Neuron (in vitro differentiated cells): Measurements from ENCODE around the gene EFHD2.
"Not testable (repeated sequence)": the region's sequence is repeated elsewhere in the genome, so short reads cannot be mapped to it uniquely, and the experiment has no call there.

Experiments
- H2AFZ ChIP-seq: one replicate; pipeline ENCODE4 v1.6.1; 2013; ENCODE audit warnings: low read depth, mild to moderate bottlenecking, inconsistent platforms, low read length, moderate library complexity
- H3K27me3 ChIP-seq: one replicate; pipeline ENCODE4 v1.6.1; 2013; ENCODE audit warnings: low read length; ENCODE audit not compliant: insufficient read depth
- H3K36me3 ChIP-seq: one replicate; pipeline ENCODE4 v1.6.1; 2013; ENCODE audit warnings: low read length; ENCODE audit not compliant: insufficient read depth
- H3K4me1 ChIP-seq: one replicate; pipeline ENCODE4 v1.6.1; 2013; ENCODE audit warnings: low read length; ENCODE audit not compliant: insufficient read depth
- H3K4me3 ChIP-seq: 2 replicates; pipeline ENCODE4 v1.5.1; 2013; ENCODE audit warnings: mild to moderate bottlenecking, low read length, moderate library complexity
- H3K9me3 ChIP-seq: one replicate; pipeline ENCODE4 v1.6.1; 2013; ENCODE audit warnings: low read length

Gene EFHD2

DNA sequence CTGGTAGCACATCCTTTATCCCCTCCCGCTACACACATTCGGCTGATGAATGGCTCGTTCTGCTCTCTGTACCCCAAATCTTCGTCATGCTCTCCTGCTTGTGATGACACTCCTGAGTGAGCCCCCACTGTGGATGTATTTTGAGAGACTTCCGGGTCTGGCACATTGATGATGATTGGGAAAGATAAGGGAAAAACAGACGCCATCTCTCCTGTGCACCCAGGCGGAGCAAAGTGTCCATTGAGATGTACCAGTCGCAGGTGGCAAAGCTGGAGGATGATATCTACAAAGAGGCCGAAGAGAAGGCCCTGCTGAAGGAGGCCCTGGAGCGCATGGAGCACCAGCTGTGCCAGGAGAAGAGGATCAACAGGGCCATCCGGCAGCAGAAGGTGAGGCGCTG is 27.9 kb upstream of the EFHD2 start:
- Histone ChIP-seq H3K4me1 (peaks cover 47% of the 10 kb centered on the region), H3K27me3 (no peaks in the 10 kb centered on the region), H3K36me3 (no peaks in the 10 kb centered on the region), H2AFZ (no peak overlapping the region), H3K4me3 (no peak overlapping the region), H3K9me3 (no peaks in the 10 kb centered on the region)

DNA sequence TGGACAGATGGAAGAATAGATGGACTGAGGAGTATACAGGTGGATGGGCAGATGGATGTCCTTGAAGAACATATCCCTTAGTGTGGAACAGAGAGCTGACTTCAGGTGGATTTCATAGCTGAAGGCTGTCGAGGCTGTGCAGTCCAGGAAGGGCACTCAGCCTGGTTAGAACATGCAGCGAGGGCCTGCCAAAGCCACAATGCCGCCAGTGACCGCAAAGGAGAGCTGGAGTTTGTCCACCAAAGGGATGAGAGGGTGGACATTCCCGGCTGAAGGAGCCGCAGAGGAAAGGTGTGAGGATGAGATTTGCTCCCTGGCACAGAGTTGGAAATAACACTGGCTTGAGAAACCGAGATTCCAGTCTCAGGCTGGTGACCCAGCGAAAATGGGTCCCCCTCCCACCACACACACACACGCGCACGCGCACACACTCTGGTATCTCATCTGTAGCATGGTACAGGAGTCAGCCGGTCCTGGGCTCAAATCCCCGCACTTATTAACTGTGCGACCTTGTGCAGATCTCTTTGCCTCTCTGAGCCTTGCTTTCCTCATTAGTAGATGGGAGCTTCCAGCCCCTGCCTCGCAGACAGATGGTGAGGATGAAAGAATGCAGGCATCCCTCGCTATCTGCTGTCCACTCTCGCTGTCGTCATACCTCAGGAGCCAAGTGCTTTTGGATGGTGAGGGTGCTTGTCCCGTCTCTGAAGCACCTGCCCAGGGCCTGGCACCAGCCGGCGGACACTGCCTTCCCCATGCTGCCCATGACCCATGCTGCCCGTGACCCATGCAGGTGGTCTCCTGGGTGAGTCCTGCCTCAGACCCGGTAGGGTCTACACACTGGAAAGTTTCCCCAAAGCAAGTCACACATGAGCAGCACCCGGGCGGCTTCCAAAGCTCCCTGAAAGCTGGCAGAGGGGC is 26.8 kb upstream of the EFHD2 start:
- peaks cover 47% of the 10 kb centered on the region for H3K4me1 ChIP-seq
- no peaks in the 10 kb centered on the region for H3K36me3 ChIP-seq
- H3K4me3 ChIP-seq: no peak overlapping the region
- no peaks in the 10 kb centered on the region for H3K9me3 ChIP-seq
- no peaks in the 10 kb centered on the region for H3K27me3 ChIP-seq
- no peak overlapping the region for H2AFZ ChIP-seq

DNA sequence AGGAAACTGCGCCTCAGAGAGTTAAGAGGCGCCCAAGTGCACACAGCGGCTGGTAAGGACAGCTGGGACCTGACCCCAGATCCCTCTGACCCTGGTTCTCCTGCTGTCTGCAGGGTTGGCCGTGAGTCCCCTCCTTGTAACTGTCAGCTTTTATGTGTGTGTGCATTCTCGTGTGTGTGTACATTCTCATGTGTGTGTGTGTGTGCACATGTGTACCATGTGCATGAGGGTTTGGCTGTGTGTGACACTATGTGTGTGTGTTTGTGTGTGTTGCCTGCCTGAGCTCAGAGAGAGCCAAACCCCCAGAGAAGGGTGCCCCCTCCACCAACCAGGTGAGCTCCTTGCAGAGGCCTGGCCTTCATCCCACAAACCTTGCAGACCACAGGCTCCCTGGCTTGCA is 25.9 kb upstream of the EFHD2 start:
- Histone ChIP-seq H3K36me3 (no peaks in the 10 kb centered on the region), H2AFZ (no peak overlapping the region), H3K27me3 (no peaks in the 10 kb centered on the region), H3K9me3 (no peaks in the 10 kb centered on the region), H3K4me3 (peak overlapping the region; percentile 21), H3K4me1 (peaks cover 41% of the 10 kb centered on the region)

DNA sequence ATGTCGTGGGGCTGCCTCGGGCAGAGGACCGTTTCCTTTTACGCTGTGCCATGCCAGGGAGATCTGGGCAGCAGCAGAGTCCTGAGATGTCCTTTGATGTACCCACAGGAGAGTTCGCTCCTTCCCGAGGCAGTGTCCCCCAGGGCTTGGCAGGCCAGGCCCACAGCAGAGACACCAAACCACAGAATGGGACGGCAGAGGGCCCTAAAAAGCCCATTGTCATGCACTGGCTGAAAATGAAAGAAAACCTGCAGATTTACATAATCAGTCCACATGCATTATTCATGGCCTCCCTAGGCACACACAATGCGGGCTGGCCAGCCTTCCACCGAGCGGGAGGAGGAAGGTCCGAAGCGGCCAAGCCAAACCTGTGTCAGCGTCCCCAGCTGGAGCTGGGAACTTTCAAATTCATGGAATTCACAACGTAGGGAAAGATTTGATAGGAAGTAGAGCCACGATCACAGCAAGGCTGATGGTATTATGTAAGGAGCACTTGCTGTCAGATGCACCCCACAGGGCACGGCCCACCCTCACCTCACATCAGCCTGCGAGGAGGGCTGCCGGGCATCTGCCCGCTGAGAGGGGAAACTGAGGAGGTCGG is 25.3 kb upstream of the EFHD2 start:
- H2AFZ ChIP-seq: no peak overlapping the region
- no peaks in the 10 kb centered on the region for H3K36me3 ChIP-seq
- peaks cover 41% of the 10 kb centered on the region for H3K4me1 ChIP-seq
- no peaks in the 10 kb centered on the region for H3K9me3 ChIP-seq
- peaks cover under 1% of the 10 kb centered on the region for H3K27me3 ChIP-seq
- peak overlapping the region; percentile 21 for H3K4me3 ChIP-seq

DNA sequence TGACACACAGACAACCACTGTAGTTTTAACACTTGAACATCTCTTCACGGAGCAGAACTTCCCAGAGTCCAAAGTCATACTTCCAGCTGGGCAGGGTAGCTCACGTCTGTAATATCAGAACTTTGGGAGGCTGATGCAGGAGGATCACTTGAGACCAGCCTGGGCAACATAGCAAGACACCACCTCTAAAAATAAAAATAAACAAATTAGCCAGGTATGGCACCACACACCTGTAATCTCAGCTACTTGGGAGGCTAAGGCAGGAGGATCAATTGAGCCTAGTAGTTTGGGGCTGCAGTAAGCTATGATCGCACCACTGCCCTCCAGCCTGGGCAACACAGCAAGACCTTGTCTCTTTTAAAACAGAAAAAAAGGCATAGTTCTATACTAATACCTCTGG is 24.3 kb upstream of the EFHD2 start:
- peaks cover 2% of the 10 kb centered on the region for H3K27me3 ChIP-seq

DNA sequence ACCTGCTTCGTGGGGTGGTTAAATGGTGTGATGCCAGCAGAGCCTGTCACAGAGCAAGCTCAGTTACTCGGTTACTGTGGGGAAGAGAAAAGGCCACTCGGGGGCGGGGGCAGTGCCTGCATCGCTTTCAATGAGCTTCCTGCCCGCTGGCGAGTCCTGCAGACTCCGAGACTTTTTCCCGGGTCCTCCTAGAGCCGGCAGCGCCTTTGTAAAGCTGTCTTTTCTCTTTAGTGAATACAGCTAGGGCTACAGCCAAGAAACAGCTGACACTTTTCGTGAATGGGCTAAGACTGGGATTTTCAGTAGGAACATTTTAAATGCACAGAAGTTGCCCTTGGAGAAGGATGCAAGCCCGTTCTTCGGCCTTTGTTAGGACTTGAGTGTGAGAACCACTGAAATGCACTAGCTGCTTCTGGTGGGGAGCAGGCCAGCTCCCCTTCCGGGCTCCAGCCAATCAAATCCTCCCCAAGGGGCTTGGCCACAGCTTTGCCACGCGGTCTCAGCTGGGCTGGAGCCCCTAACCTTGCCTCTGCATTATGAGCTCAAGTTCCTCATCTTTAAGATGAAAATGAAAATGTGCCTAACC is 23.4 kb upstream of the EFHD2 start:
- peak overlapping the region; percentile 32 for H3K4me3 ChIP-seq
- no peaks in the 10 kb centered on the region for H3K36me3 ChIP-seq
- H3K27me3 ChIP-seq: peaks cover 2% of the 10 kb centered on the region
- H2AFZ ChIP-seq: peak overlapping the region; percentile 66
- H3K4me1 ChIP-seq: peaks cover 32% of the 10 kb centered on the region
- H3K9me3 ChIP-seq: no peaks in the 10 kb centered on the region

More for the DNA sequence above, 24.3 kb upstream of the EFHD2 start:
- Histone ChIP-seq H3K36me3 (no peaks in the 10 kb centered on the region), H3K4me3 (no peak overlapping the region), H3K4me1 (peaks cover 35% of the 10 kb centered on the region), H2AFZ (no peak overlapping the region), H3K9me3 (no peaks in the 10 kb centered on the region)

DNA sequence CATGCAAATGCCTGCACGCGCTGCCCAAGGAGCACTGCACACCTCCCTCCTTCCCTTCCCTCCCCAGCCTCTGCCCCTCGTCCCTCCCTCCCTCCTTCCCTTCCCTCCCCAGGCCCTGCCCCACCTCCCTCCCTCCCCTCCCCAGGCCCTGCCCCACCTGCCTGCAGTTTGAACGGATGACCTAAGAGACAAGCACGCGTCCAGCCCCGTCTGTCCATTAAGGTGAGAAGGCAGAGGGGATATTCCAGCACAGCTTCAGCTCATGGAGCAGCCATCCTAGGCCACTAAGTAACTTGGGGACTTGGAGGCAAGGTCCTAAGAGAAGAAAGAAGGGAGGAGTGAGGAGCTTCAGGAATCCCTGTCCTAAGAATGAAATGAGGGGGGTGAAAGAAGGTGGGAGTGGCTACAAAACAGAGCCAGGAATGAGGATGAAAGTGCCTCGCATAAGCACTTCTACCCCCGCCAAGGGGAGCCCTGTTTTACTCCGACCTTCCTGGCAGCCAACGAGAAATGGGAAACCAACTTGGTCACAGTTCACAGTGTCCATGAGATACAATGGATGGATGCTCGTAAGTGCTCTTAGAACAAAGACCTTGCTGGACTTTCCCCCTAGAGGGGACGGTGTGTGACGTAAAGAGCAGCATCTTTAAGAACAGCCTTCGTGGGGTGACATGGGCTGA is 21.3 kb upstream of the EFHD2 start:
- H3K9me3 ChIP-seq: no peaks in the 10 kb centered on the region
- H3K36me3 ChIP-seq: no peaks in the 10 kb centered on the region
- H3K4me3 ChIP-seq: no peak overlapping the region
- H3K4me1 ChIP-seq: peaks cover 32% of the 10 kb centered on the region
- H3K27me3 ChIP-seq: peaks cover 2% of the 10 kb centered on the region
- H2AFZ ChIP-seq: no peak overlapping the region

DNA sequence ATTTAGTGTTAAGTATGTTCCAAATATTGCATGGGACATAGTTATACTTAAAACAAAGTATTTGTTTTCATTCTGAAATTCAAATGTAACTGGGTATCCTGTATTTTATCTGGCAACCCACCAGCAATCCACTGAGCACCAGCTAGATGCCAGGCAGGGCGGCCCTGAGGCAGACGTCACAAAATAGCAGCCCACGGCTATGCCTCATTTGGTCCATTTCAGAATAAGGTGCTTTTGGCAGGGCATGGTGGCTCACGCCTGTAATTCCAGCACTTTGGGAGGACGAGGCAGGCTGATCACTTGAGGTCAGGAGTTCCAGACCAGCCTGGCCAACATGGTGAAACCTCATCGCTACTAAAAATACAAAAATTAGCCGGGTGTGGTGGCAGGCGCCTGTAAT is 19.9 kb upstream of the EFHD2 start:
- not testable (repeated sequence) for H3K36me3 ChIP-seq, H3K27me3 ChIP-seq, H3K4me3 ChIP-seq, H3K9me3 ChIP-seq, H2AFZ ChIP-seq
- peaks cover 26% of the 10 kb centered on the region for H3K4me1 ChIP-seq

DNA sequence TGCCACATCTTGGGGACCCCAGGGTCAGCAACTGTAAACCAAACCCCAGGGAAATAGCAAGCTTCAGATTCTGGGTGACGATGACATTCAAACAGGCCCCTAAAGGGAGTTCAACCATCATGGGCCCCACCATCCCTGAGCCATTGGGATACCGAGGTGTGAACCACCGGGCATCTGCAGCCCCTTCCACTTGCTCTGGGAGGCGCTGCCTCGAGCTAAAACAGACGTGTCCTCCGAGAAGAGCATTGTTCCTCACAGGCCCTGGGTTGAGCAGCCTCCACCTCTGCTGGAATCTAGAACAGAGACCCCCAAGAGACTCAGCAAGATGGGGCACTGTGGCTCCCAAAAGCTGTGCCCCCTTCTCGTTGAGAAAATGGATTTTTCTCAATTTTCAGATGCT is 19.0 kb upstream of the EFHD2 start:
- Histone ChIP-seq H3K4me1 (peaks cover 18% of the 10 kb centered on the region), H2AFZ (no peak overlapping the region), H3K36me3 (no peaks in the 10 kb centered on the region), H3K4me3 (no peak overlapping the region), H3K27me3 (peaks cover 2% of the 10 kb centered on the region), H3K9me3 (no peaks in the 10 kb centered on the region)

DNA sequence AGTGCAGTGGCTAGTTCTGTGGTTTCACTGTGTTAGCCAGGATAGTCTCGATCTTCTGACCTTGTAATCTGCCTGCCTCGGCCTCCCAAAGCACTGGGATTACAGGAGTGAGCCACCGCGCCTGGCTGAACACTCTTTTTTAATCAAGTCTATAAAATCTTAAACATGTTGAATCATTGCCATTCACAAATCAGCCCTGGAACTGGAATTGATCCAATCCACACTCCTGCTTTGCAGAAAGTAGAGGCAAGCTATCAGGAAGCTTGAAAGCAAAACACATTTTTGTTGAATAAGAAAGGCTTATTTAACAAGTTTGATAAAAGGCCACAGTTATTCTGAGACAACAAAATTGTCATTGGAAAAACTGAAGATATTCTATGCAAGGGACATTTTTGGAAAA is 18.3 kb upstream of the EFHD2 start:
- Histone ChIP-seq H3K4me3 (no peak overlapping the region), H3K4me1 (peaks cover 12% of the 10 kb centered on the region), H3K9me3 (no peaks in the 10 kb centered on the region), H2AFZ (no peak overlapping the region), H3K36me3 (no peaks in the 10 kb centered on the region), H3K27me3 (peaks cover 2% of the 10 kb centered on the region)

DNA sequence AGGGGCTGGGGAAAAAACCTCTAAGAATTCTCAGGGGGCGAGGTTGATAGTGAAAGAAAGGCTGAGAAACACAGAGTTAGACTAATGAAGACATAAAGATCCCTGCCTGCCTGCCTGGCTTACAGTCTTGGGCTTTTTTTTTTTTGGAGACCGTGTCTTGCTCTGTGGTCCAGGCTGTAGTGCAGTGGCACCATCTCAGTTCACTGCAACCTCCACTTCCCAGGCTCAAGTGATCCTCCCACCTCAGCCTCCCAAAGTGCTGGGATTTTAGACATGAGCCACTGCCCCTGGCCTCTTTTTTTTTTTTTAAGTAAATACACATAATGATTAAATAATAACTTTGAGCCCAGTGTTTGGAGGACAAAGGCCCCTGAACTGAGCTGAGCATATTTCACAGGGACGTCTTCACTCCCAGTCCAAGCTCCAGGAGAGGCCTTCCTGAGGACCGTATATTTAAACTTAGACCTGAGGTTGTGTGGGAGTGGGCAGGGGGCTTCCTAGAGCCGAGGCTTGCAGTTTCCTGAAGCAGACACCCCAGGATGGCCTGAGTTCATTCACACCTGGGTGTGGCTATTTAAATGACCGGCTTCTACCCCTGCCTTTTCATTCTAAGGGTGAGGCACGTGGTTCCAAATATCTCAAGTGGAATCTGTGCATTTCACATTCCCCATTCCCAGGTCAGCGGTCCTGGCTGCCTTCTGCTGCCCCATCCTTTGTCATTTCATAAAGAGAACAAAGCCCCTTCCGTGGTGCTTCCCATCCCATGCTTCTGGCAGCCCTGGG is 16.0 kb upstream of the EFHD2 start:
- no peak overlapping the region for H3K4me3 ChIP-seq
- H3K4me1 ChIP-seq: peaks cover 7% of the 10 kb centered on the region
- no peak overlapping the region for H2AFZ ChIP-seq
- H3K27me3 ChIP-seq: peaks cover 2% of the 10 kb centered on the region
- no peaks in the 10 kb centered on the region for H3K36me3 ChIP-seq
- no peaks in the 10 kb centered on the region for H3K9me3 ChIP-seq

DNA sequence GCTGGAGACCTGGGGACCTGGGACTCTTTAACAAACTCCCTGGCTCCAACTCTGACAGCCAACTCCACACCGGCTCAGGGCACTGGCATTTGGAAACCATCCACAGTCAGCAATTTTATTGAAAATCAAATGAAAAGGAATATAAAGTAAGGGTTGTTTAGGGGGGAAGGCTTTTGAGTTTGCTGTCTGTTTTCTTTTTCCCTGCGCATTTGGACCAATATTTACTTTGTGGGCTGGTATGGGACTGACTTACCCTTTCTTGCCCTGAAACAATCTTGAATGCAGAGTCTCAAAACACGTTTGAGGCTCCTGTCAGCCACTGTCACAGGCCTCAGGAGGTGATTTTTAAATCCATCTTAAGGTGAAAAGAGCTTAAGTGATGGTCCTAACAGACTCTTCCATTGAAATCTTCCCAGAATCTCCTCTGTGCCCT is 15.4 kb upstream of the EFHD2 start:
- Histone ChIP-seq H3K27me3 (peaks cover 2% of the 10 kb centered on the region), H3K4me3 (no peak overlapping the region), H2AFZ (no peak overlapping the region), H3K36me3 (no peaks in the 10 kb centered on the region), H3K4me1 (peaks cover 7% of the 10 kb centered on the region), H3K9me3 (no peaks in the 10 kb centered on the region)
